Liver (tissue), 9 donors: ENCODE measurements around the gene AHRR. TPM values are rescaled to one million over a fixed set of nuclear protein-coding genes. Genes with fewer than 3 reads are reported as not detected.

Source experiments
- DNase-seq: peaks from one replicate; pipeline ENCODE4 v3.0.0-alpha.2; 2017; ENCODE audit warnings: low spot score
- H3K27ac ChIP-seq, 2 donors: one replicate each; pipeline ENCODE4 v1.7.0; 2013; ENCODE audit warnings: inconsistent platforms in 2 of 2, low read length in 2 of 2, control low read depth in 1 of 2, low read depth in 1 of 2, mild to moderate bottlenecking in 1 of 2
- H3K27me3 ChIP-seq, 4 donors: one replicate each; pipeline versions ENCODE4 v1.6.1 to v1.7.0; 2013; ENCODE audit warnings: low read length in 3 of 4, inconsistent platforms in 1 of 4, mild to moderate bottlenecking in 1 of 4, moderate library complexity in 1 of 4; ENCODE audit not compliant: control insufficient read depth in 4 of 4, insufficient read depth in 4 of 4
- H3K36me3 ChIP-seq, 4 donors: one replicate each; pipeline versions ENCODE4 v1.6.1 to v1.7.0; 2013; ENCODE audit warnings: low read length in 3 of 4, mild to moderate bottlenecking in 3 of 4, low read depth in 1 of 4, moderate library complexity in 1 of 4; ENCODE audit not compliant: control insufficient read depth in 4 of 4, insufficient read depth in 3 of 4
- H3K4me1 ChIP-seq, 4 donors: one replicate each; pipeline versions ENCODE4 v1.6.1 to v1.7.0; 2013; ENCODE audit warnings: low read length in 3 of 4, mild to moderate bottlenecking in 3 of 4, moderate library complexity in 1 of 4; ENCODE audit not compliant: control insufficient read depth in 4 of 4, insufficient read depth in 4 of 4
- H3K4me3 ChIP-seq, 3 donors: one replicate each; pipeline versions ENCODE4 v1.6.1 to v1.7.0; 2013; ENCODE audit warnings: low read length in 3 of 3, control low read depth in 1 of 3, low read depth in 1 of 3, mild to moderate bottlenecking in 1 of 3
- H3K9ac ChIP-seq, 2 donors: one replicate each; pipeline ENCODE4 v1.7.0; 2013; ENCODE audit warnings: low read length in 2 of 2, mild to moderate bottlenecking in 2 of 2, moderate library complexity in 2 of 2, control low read depth in 1 of 2, low read depth in 1 of 2
- H3K9me3 ChIP-seq, 4 donors: one replicate each; pipeline versions ENCODE4 v1.6.1 to v1.7.0; 2013; ENCODE audit warnings: low read length in 3 of 4; ENCODE audit not compliant: control insufficient read depth in 4 of 4
- ATF3 ChIP-seq: IDR thresholded peaks from 2 replicates; pipeline ENCODE4 v1.6.1; 2016; ENCODE audit warnings: antibody characterized with exemption
- EGR1 ChIP-seq, 2 donors: IDR thresholded peaks; 2 replicates each; pipeline ENCODE4 v1.6.1; 2016 to 2018; ENCODE audit warnings: antibody characterized with exemption in 2 of 2, low read depth in 2 of 2
- FOXA1 ChIP-seq: IDR thresholded peaks from 2 replicates; pipeline ENCODE4 v1.6.1; 2016; ENCODE audit warnings: antibody characterized with exemption
- FOXA2 ChIP-seq: IDR thresholded peaks from 2 replicates; pipeline ENCODE4 v1.6.1; 2016; ENCODE audit warnings: antibody characterized with exemption
- GABPA ChIP-seq, 2 donors: IDR thresholded peaks in 1 of 2; conservative IDR thresholded peaks in 1 of 2; 2 replicates each; pipeline ENCODE4 v1.6.1; 2016; ENCODE audit warnings: antibody characterized with exemption in 2 of 2, mild to moderate bottlenecking in 1 of 2, moderate library complexity in 1 of 2
- HNF4A ChIP-seq, 2 donors: conservative IDR thresholded peaks; 2 replicates each; pipeline ENCODE4 v1.6.1; 2016; ENCODE audit warnings: antibody characterized with exemption in 2 of 2, mild to moderate bottlenecking in 2 of 2
- JUND ChIP-seq, 2 donors: IDR thresholded peaks; 2 replicates each; pipeline ENCODE4 v1.6.1; 2016; ENCODE audit warnings: antibody characterized with exemption in 2 of 2
- NR2F2 ChIP-seq: IDR thresholded peaks from 2 replicates; pipeline ENCODE4 v1.6.1; 2016; ENCODE audit warnings: antibody characterized with exemption
- RAD21 ChIP-seq, 2 donors: IDR thresholded peaks; 2 replicates each; pipeline ENCODE4 v1.6.1; 2016; ENCODE audit warnings: antibody characterized with exemption in 2 of 2, mild to moderate bottlenecking in 2 of 2
- REST ChIP-seq: IDR thresholded peaks from 2 replicates; pipeline ENCODE4 v1.6.1; 2016; ENCODE audit warnings: antibody characterized with exemption, mild to moderate bottlenecking
- RXRA ChIP-seq, 2 donors: IDR thresholded peaks; 2 replicates each; pipeline ENCODE4 v1.6.1; 2017 to 2018; ENCODE audit warnings: antibody characterized with exemption in 2 of 2, mild to moderate bottlenecking in 1 of 2
- SP1 ChIP-seq: IDR thresholded peaks from 2 replicates; pipeline ENCODE4 v1.6.1; 2018; ENCODE audit warnings: antibody characterized with exemption, mild to moderate bottlenecking
- TAF1 ChIP-seq: conservative IDR thresholded peaks from 2 replicates; pipeline ENCODE4 v1.6.1; 2016; ENCODE audit warnings: antibody characterized with exemption, mild to moderate bottlenecking
- YY1 ChIP-seq: IDR thresholded peaks from 2 replicates; pipeline ENCODE4 v1.6.1; 2016; ENCODE audit warnings: antibody characterized with exemption, mild to moderate bottlenecking
- WGBS: extraction: QIAGEN DNeasy Blood & Tissue Kit; methylation state at CpG from one replicate; pipeline ENCODE4 v1.1.7; 2013; 5-methylcytosine and 5-hydroxymethylcytosine counted together
- polyA plus RNA-seq, 2 donors: library from polyadenylated mRNA; stranded (reverse) in 1 of 2; unstranded in 1 of 2; fragments of 200-250 nt in 1 of 2; fragments of >200 nt in 1 of 2; fragmentation: Nextera tagmentation in 1 of 2; extraction: Ambion mirVana in 1 of 2; gene quantifications; one replicate each; pipeline versions ENCODE4 v1.2.1 to v1.2.3, GENCODE V29; 2013 to 2015
- total RNA-seq, 2 donors: library from RNA; depleted of rRNA; stranded (reverse); fragments of >200 nt; gene quantifications; one replicate each; pipeline ENCODE4 v1.2.3, GENCODE V29; 2014
- TF ChIP-seq, protein P1 (sequence below): fragments of 150-350 bp; IDR thresholded peaks from 2 replicates; pipeline ENCODE4 v1.5.1; 2017; ENCODE audit warnings: improper control_type of control experiment, low read depth, low read length; ENCODE audit not compliant: missing input control
- TF ChIP-seq, protein P2 (sequence below): IDR thresholded peaks from 2 replicates; pipeline ENCODE4 v1.6.1; 2016; ENCODE audit warnings: antibody characterized with exemption
- donor health status: healthy.
- donor health status: healthy.
- donor health status: healthy.
- donor health status: healthy.
- donor health status: healthy.

AHRR gene
- total and polyA plus RNA-seq, 4 donors, result 0.15 to 0.47 (median 0.24) TPM

DNA sequence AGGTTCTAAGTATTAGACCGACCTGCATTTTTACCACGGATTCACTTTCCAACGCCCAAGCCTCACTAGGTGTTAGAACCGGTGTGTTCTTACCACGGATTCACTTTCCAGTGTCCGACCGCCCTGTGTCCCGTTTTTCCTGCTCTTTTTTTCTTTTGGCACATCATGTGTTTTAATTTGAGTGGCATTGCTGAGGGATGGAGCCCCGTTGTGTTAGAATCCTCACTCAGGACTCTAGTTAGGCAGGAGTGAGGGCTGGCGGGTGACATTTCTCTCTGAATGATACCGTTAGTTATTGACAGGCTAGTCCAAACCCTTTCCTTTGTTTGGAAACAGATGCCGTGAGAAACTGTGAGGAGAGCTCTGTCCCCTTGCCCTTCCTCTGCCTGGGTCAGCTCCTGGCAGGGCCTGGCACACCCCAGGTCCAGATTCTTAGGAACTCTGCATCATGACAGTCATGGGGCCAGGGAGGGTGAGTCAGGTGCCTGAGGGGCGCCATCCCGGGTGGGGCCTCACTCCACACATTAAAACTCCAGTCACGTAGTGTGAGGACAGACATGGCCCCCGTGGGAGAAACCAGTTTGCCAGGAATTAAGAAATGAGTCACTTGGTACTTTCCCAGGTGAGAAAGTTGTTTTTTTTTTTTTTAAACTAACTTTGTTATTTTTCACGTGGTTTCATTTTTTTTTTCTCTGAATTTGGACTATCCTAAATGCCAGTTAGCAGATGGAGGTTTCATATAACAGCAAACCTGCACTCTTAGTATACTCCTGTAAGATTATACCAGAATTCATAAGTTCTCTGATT lies 137.2 kb downstream of the AHRR start:
- TF ChIP-seq FOXA1 (no peak), GABPA (IDR thresholded peaks at IDR 0.05 in 1 of 2, conservative IDR thresholded peaks at IDR 0.05 in 1 of 2) (no peak)
- H3K27me3 ChIP-seq, result no peaks in the 10 kb centered on the region
- no peaks in the 10 kb centered on the region for H3K9me3 ChIP-seq
- H3K36me3 ChIP-seq, result peaks cover 7 to 66% (median 38%) of the 10 kb centered on the region in 4 donors
- WGBS, result 88% methylated on average over 17 of the region's 17 CpGs
- H3K27ac ChIP-seq, result no peak overlapping the region
- no peak overlapping the region for H3K4me3 ChIP-seq
- no peaks in the 10 kb centered on the region for H3K4me1 ChIP-seq
- no peak for DNase-seq
- H3K9ac ChIP-seq, result no peak overlapping the region

GRCh38 chr5:459562-460272 lies 138.2 kb downstream of the AHRR start:
- no peak overlapping the region for H3K4me3 ChIP-seq
- H3K27me3 ChIP-seq, result no peaks in the 10 kb centered on the region
- H3K9me3 ChIP-seq, result no peaks in the 10 kb centered on the region
- TF ChIP-seq FOXA1 (no peak), RXRA (IDR thresholded peaks at IDR 0.05) (no peak), SP1 (no peak), EGR1 (IDR thresholded peaks at IDR 0.05; ENCODE audit: low read depth in 2 of 2) (no peak), TAF1 (no peak), HNF4A (conservative IDR thresholded peaks at IDR 0.05) (no peak), FOXA2 (no peak), YY1 (no peak), JUND (IDR thresholded peaks at IDR 0.05) (no peak)
- TF ChIP-seq, protein P1, sequence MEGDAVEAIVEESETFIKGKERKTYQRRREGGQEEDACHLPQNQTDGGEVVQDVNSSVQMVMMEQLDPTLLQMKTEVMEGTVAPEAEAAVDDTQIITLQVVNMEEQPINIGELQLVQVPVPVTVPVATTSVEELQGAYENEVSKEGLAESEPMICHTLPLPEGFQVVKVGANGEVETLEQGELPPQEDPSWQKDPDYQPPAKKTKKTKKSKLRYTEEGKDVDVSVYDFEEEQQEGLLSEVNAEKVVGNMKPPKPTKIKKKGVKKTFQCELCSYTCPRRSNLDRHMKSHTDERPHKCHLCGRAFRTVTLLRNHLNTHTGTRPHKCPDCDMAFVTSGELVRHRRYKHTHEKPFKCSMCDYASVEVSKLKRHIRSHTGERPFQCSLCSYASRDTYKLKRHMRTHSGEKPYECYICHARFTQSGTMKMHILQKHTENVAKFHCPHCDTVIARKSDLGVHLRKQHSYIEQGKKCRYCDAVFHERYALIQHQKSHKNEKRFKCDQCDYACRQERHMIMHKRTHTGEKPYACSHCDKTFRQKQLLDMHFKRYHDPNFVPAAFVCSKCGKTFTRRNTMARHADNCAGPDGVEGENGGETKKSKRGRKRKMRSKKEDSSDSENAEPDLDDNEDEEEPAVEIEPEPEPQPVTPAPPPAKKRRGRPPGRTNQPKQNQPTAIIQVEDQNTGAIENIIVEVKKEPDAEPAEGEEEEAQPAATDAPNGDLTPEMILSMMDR, result no peak
- TF ChIP-seq, protein P2, sequence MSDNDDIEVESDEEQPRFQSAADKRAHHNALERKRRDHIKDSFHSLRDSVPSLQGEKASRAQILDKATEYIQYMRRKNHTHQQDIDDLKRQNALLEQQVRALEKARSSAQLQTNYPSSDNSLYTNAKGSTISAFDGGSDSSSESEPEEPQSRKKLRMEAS, result no peak
- DNase-seq, result no peak
- no peak overlapping the region for H3K9ac ChIP-seq
- H3K27ac ChIP-seq, result no peak overlapping the region
- peaks cover 4 to 68% (median 38%) of the 10 kb centered on the region in 4 donors for H3K36me3 ChIP-seq
- H3K4me1 ChIP-seq, result no peaks in the 10 kb centered on the region
- WGBS, result 95% methylated on average over 24 of the region's 24 CpGs

GRCh38 chr5:460273-460625 lies 138.7 kb downstream of the AHRR start:
- TF ChIP-seq FOXA2 (no peak), TAF1 (no peak), JUND (IDR thresholded peaks at IDR 0.05) (no peak), REST (no peak), ATF3 (no peak), NR2F2 (no peak), HNF4A (conservative IDR thresholded peaks at IDR 0.05) (no peak), RAD21 (IDR thresholded peaks at IDR 0.05) (no peak), RXRA (IDR thresholded peaks at IDR 0.05) (no peak), GABPA (IDR thresholded peaks at IDR 0.05 in 1 of 2, conservative IDR thresholded peaks at IDR 0.05 in 1 of 2) (no peak)
- no peaks in the 10 kb centered on the region for H3K27me3 ChIP-seq
- no peaks in the 10 kb centered on the region for H3K4me1 ChIP-seq
- DNase-seq, result no peak
- H3K27ac ChIP-seq, result no peak overlapping the region
- no peak overlapping the region for H3K9ac ChIP-seq
- no peak overlapping the region for H3K4me3 ChIP-seq
- no peaks in the 10 kb centered on the region for H3K9me3 ChIP-seq
- peaks cover 9 to 68% (median 36%) of the 10 kb centered on the region in 4 donors for H3K36me3 ChIP-seq
- WGBS, result 98% methylated on average over 8 of the region's 8 CpGs
